Esophagus squamous epithelium (tissue), 5 donors: ENCODE measurements around the gene P3H2. TPM values are rescaled to one million over a fixed set of nuclear protein-coding genes. Genes with fewer than 3 reads are reported as not detected.

ENCODE experiments used
- DNase-seq: peaks from one replicate; lab custom pipeline; 2025; lab: John Stamatoyannopoulos, UW
- H3K27ac ChIP-seq, 4 donors: fragments of 200-600 bp; sonication (generic); one replicate each; pipeline ENCODE4 v1.5.1; 2016 to 2019; ENCODE audit warnings: mild to moderate bottlenecking in 1 of 4
- H3K27me3 ChIP-seq, 4 donors: fragments of 200-600 bp; sonication (generic); 1 replicate in 3 of 4; 2 replicates in 1 of 4; pipeline versions ENCODE4 v1.5.1 to v1.6.0; 2017 to 2021; ENCODE audit warnings: antibody characterized with exemption in 1 of 4
- H3K36me3 ChIP-seq, 3 donors: fragments of 200-600 bp; sonication (generic); one replicate each; pipeline ENCODE4 v1.5.1; 2016 to 2019
- H3K4me1 ChIP-seq, 3 donors: fragments of 200-600 bp; sonication (generic); one replicate each; pipeline ENCODE4 v1.5.1; 2017 to 2019
- H3K4me3 ChIP-seq, 4 donors: fragments of 200-600 bp; sonication (generic); 1 replicate in 3 of 4; 2 replicates in 1 of 4; pipeline ENCODE4 v1.5.1; 2016 to 2019; ENCODE audit warnings: mild to moderate bottlenecking in 2 of 4, moderate library complexity in 1 of 4
- H3K9me3 ChIP-seq, 3 donors: fragments of 200-600 bp; sonication (generic); one replicate each; pipeline ENCODE4 v1.5.1; 2016 to 2019
- CTCF ChIP-seq, 6 experiments: fragments of 450-650 bp in 4 of 6; fragments of 200-600 bp in 2 of 6; sonication (generic) in 2 of 6; IDR thresholded peaks; one replicate each; pipeline ENCODE4 v1.5.1; 2016 to 2019; ENCODE audit warnings: antibody characterized with exemption in 6 of 6, mild to moderate bottlenecking in 4 of 6, moderate library complexity in 4 of 6
- POLR2A ChIP-seq, 4 donors: fragments of 450-650 bp; IDR thresholded peaks; one replicate each; pipeline ENCODE4 v1.6.1; 2017; ENCODE audit warnings: antibody characterized with exemption in 4 of 4, mild to moderate bottlenecking in 4 of 4, moderate library complexity in 3 of 4
- WGBS, 2 donors: methylation state at CpG; one replicate each; pipeline ENCODE4 v1.1.5; 2018; 5-methylcytosine and 5-hydroxymethylcytosine counted together
- intact Hi-C: fragments of 100-400 bp; cut with DNase I; formaldehyde crosslinking; loops from one replicate; pipeline ENCODE4 v1.15.0; 2022
- total RNA-seq, 4 donors: library from RNA; depleted of rRNA; stranded (reverse); fragments of >200 nt; gene quantifications; one replicate each; pipeline ENCODE4 v1.1.0, GENCODE V29; 2016
- donor health status: DM: yes; HTN: yes; CAD: no.

P3H2 gene
- total RNA-seq, 4 donors from 2014 or later = 16.5 to 41.2 (median 34.0) TPM

GRCh38 chr3:190099099-190099498 lies 21.6 kb downstream of the P3H2 start:
- Histone ChIP-seq H3K27me3 (no peaks in the 10 kb centered on the region), H3K27ac (no peak overlapping the region), H3K36me3 (no peaks in the 10 kb centered on the region), H3K9me3 (no peaks in the 10 kb centered on the region), H3K4me1 (peaks cover 0 to 12% (median 3%) of the 10 kb centered on the region in 3 donors), H3K4me3 (no peak overlapping the region)
- WGBS, 2 donors = 82% methylated on average over 6 of the region's 6 CpGs
- intact Hi-C loops = no loop called here
- no peak for TF ChIP-seq CTCF (IDR thresholded peaks at IDR 0.05)
- no peak for TF ChIP-seq POLR2A (IDR thresholded peaks at IDR 0.05)
- no peak for DNase-seq

GRCh38 chr3:190097617-190098016 lies 23.1 kb downstream of the P3H2 start:
- TF ChIP-seq POLR2A (IDR thresholded peaks at IDR 0.05) (no peak), CTCF (IDR thresholded peaks at IDR 0.05) (no peak)
- Histone ChIP-seq H3K36me3 (no peaks in the 10 kb centered on the region), H3K9me3 (no peaks in the 10 kb centered on the region), H3K4me3 (no peak overlapping the region), H3K27ac (no peak overlapping the region), H3K4me1 (peaks cover 0 to 22% (median 6%) of the 10 kb centered on the region in 3 donors), H3K27me3 (no peaks in the 10 kb centered on the region)
- 76 to 84% methylated on average over 3 of the region's 3 CpGs for WGBS, 2 donors
- no peak for DNase-seq
- intact Hi-C loops = no loop called here

- Histone ChIP-seq H3K4me1 (peaks cover 0 to 26% (median 6%) of the 10 kb centered on the region in 3 donors), H3K4me3 (no peak overlapping the region), H3K27ac (no peak overlapping the region), H3K9me3 (no peaks in the 10 kb centered on the region), H3K36me3 (no peaks in the 10 kb centered on the region), H3K27me3 (no peaks in the 10 kb centered on the region)
- WGBS, 2 donors = 78 to 83% methylated on average over 4 of the region's 4 CpGs
- intact Hi-C loops = no loop called here
- DNase-seq = no peak
- TF ChIP-seq CTCF (IDR thresholded peaks at IDR 0.05) (no peak), POLR2A (IDR thresholded peaks at IDR 0.05) (no peak)
Observed at GRCh38 chr3:190097025-190097424, 23.7 kb downstream of the P3H2 start.

- WGBS, 2 donors = 77 to 78% methylated on average over 4 of the region's 4 CpGs
- Histone ChIP-seq H3K27ac (no peak overlapping the region), H3K4me3 (no peak overlapping the region), H3K9me3 (no peaks in the 10 kb centered on the region), H3K4me1 (peaks cover 0 to 24% (median 6%) of the 10 kb centered on the region in 3 donors), H3K27me3 (no peaks in the 10 kb centered on the region), H3K36me3 (no peaks in the 10 kb centered on the region)
- DNase-seq = no peak
- no peak for TF ChIP-seq CTCF (IDR thresholded peaks at IDR 0.05)
- TF ChIP-seq POLR2A (IDR thresholded peaks at IDR 0.05) = no peak
- intact Hi-C loops = no loop called here
Observed at GRCh38 chr3:190096345-190096744, 24.4 kb downstream of the P3H2 start.

GRCh38 chr3:190094160-190094718 lies 26.5 kb downstream of the P3H2 start:
- no peak for DNase-seq
- Histone ChIP-seq H3K27ac (no peak overlapping the region), H3K9me3 (no peaks in the 10 kb centered on the region), H3K4me3 (no peak overlapping the region), H3K4me1 (peaks cover 0 to 24% (median 6%) of the 10 kb centered on the region in 3 donors), H3K27me3 (no peaks in the 10 kb centered on the region), H3K36me3 (no peaks in the 10 kb centered on the region)
- 26 to 50% methylated on average over 1 of the region's 1 CpG for WGBS, 2 donors
- no peak for TF ChIP-seq CTCF (IDR thresholded peaks at IDR 0.05)
- TF ChIP-seq POLR2A (IDR thresholded peaks at IDR 0.05) = no peak
- intact Hi-C loops = no loop called here
